IMR-90 (cell line): ENCODE data around the gene RPP25. TPM values are rescaled to one million over a fixed set of nuclear protein-coding genes. Genes with fewer than 3 reads are reported as not detected.
"Not testable (repeated sequence)": the region's sequence is repeated elsewhere in the genome, so short reads cannot be mapped to it uniquely, and the experiment has no call there.

Experiments used
- ATAC-seq: fragments of 200-7000 bp; cut with Tn5 transposase; 2 replicates; pipeline ENCODE4 v1.9.1; 2020; ENCODE audit warnings: low read depth, mild to moderate bottlenecking, moderate library complexity
- BruUV-seq: library from RNA; stranded (reverse); fragments of 400-500 nt; replicated peaks from 2 replicates; lab custom pipeline; 2021; lab: Mats Ljungman, UMichigan
- CTCF ChIA-PET: fragments of 300-600 bp; formaldehyde crosslinking; extraction: SDS; loops from one replicate; lab custom pipeline; 2021; ENCODE audit warnings: antibody characterized with exemption; lab: Yijun Ruan, JAX
- POLR2A ChIA-PET: fragments of 300-600 bp; sonication (Branson Sonifier 250); formaldehyde crosslinking; loops from one replicate; lab custom pipeline; 2022; ENCODE audit warnings: antibody characterized with exemption; ENCODE audit not compliant: unreplicated experiment; lab: Charles Lee
- DNase-seq: peaks from one replicate; pipeline ENCODE4 v3.0.0; 2013
- H2AFZ ChIP-seq: replicated peaks from 2 replicates; pipeline ENCODE3; 2013; ENCODE audit warnings: low read length, mild to moderate bottlenecking; ENCODE audit not compliant: poor library complexity
- H2AK5ac ChIP-seq: 2 replicates; pipeline ENCODE4 v1.6.1; 2013; ENCODE audit warnings: low read depth, low read length, inconsistent platforms
- H2AK9ac ChIP-seq: replicated peaks from 2 replicates; pipeline ENCODE3; 2013; ENCODE audit warnings: mild to moderate bottlenecking, low read depth, low read length, moderate library complexity; ENCODE audit not compliant: poor library complexity
- H2BK120ac ChIP-seq: 2 replicates; pipeline ENCODE4 v1.6.1; 2013; ENCODE audit warnings: low read depth, low read length, inconsistent platforms
- H2BK15ac ChIP-seq: 3 replicates; pipeline ENCODE4 v1.6.1; 2013; ENCODE audit warnings: low read depth, low read length, inconsistent platforms
- H2BK20ac ChIP-seq: 2 replicates; pipeline ENCODE4 v1.6.1; 2013; ENCODE audit warnings: low read depth, mild to moderate bottlenecking, inconsistent platforms, low read length, moderate library complexity
- H2BK5ac ChIP-seq: 2 replicates; pipeline ENCODE4 v1.6.1; 2013; ENCODE audit warnings: mild to moderate bottlenecking, low read depth, low read length, inconsistent platforms; ENCODE audit not compliant: poor library complexity, severe bottlenecking
- H3K14ac ChIP-seq: replicated peaks from 2 replicates; pipeline ENCODE4 v1.6.1; 2013; ENCODE audit warnings: low read depth, low read length, inconsistent platforms
- H3K18ac ChIP-seq: 2 replicates; pipeline ENCODE4 v1.6.1; 2013; ENCODE audit warnings: low read depth, low read length, control low read depth
- H3K23ac ChIP-seq: 2 replicates; pipeline ENCODE4 v1.6.1; 2013; ENCODE audit warnings: low read depth, low read length, inconsistent platforms
- H3K27ac ChIP-seq: 2 replicates; pipeline ENCODE4 v1.5.1; 2013; ENCODE audit warnings: mild to moderate bottlenecking, control low read depth, low read length; ENCODE audit not compliant: insufficient read depth
- H3K27me3 ChIP-seq: 2 replicates; pipeline ENCODE4 v1.6.1; 2013; ENCODE audit warnings: low read length; ENCODE audit not compliant: control insufficient read depth, insufficient read depth
- H3K36me3 ChIP-seq: 2 replicates; pipeline ENCODE4 v1.6.1; 2013; ENCODE audit warnings: low read length, mixed read lengths; ENCODE audit not compliant: control insufficient read depth, insufficient read depth
- H3K4ac ChIP-seq: 2 replicates; pipeline ENCODE4 v1.6.1; 2013; ENCODE audit warnings: low read depth, low read length, inconsistent platforms
- H3K4me1 ChIP-seq: 2 replicates; pipeline ENCODE4 v1.6.1; 2013; ENCODE audit warnings: low read length, mixed read lengths; ENCODE audit not compliant: control insufficient read depth, insufficient read depth
- H3K4me2 ChIP-seq: 2 replicates; pipeline ENCODE4 v1.6.1; 2013; ENCODE audit warnings: low read depth, mild to moderate bottlenecking, control low read depth, low read length, moderate library complexity
- H3K4me3 ChIP-seq: 2 replicates; pipeline ENCODE4 v1.5.1; 2013; ENCODE audit warnings: low read depth, mild to moderate bottlenecking, control low read depth, low read length, moderate library complexity; ENCODE audit not compliant: insufficient read depth
- H3K56ac ChIP-seq: 2 replicates; pipeline ENCODE4 v1.6.1; 2013; ENCODE audit warnings: low read length, inconsistent platforms; ENCODE audit not compliant: insufficient read depth; ENCODE audit errors: extremely low read depth
- H3K79me1 ChIP-seq, 2 experiments: 2 replicates each; pipeline ENCODE4 v1.6.1; 2013; ENCODE audit warnings: low read length in 2 of 2, inconsistent platforms in 1 of 2, low read depth in 1 of 2
- H3K9ac ChIP-seq: 2 replicates; pipeline ENCODE4 v1.6.1; 2013; ENCODE audit warnings: low read depth, low read length, control low read depth
- H3K9me1 ChIP-seq: 2 replicates; pipeline ENCODE4 v1.6.1; 2013; ENCODE audit warnings: low read length, inconsistent platforms; ENCODE audit not compliant: insufficient read depth
- H3K9me3 ChIP-seq: 2 replicates; pipeline ENCODE4 v1.6.1; 2013; ENCODE audit warnings: low read length; ENCODE audit not compliant: control insufficient read depth, insufficient read depth
- H4K20me1 ChIP-seq: 2 replicates; pipeline ENCODE4 v1.6.1; 2013; ENCODE audit warnings: low read length, inconsistent platforms; ENCODE audit not compliant: insufficient read depth
- H4K5ac ChIP-seq: 2 replicates; pipeline ENCODE4 v1.6.1; 2013; ENCODE audit warnings: mild to moderate bottlenecking, low read depth, low read length, control low read depth
- H4K8ac ChIP-seq, 2 experiments: 2 replicates each; pipeline ENCODE4 v1.6.1; 2013; ENCODE audit warnings: low read depth in 2 of 2, low read length in 2 of 2, control low read depth in 1 of 2, inconsistent platforms in 1 of 2
- H4K91ac ChIP-seq: 2 replicates; pipeline ENCODE4 v1.6.1; 2013; ENCODE audit warnings: low read depth, low read length, inconsistent platforms; ENCODE audit not compliant: insufficient read depth
- MXI1 ChIP-seq: IDR thresholded peaks from 2 replicates; pipeline ENCODE4 v1.6.1; 2012; ENCODE audit warnings: low read depth, mild to moderate bottlenecking, low read length, moderate library complexity, borderline replicate concordance
- WGBS, 2 experiments: methylation state at CpG; one replicate each; pipeline versions ENCODE4 v1.1.5 to v1.1.7; 2013; ENCODE audit warnings: missing lambda C conversion rate in 2 of 2; ENCODE audit not compliant: insufficient read length in 1 of 2; ENCODE audit errors: extremely low coverage in 2 of 2; 5-methylcytosine and 5-hydroxymethylcytosine counted together
- dilution Hi-C: fragments of 300-500 bp; cut with HindIII; formaldehyde crosslinking; loops from one replicate; pipeline ENCODE4 v1.14.3; 2018; ENCODE audit warnings: low sequenced_read_pairs; ENCODE audit not compliant: unreplicated experiment
- in situ Hi-C: fragments of 300-500 bp; cut with MboI; formaldehyde crosslinking; loops from 3 replicates; pipeline ENCODE4 v1.14.3; 2019; ENCODE audit warnings: low sequenced_read_pairs, inconsistent platforms, mixed read lengths
- intact Hi-C: fragments of 100-400 bp; cut with micrococcal nuclease; formaldehyde crosslinking; loops from 2 replicates; pipeline ENCODE4 v1.10.0; 2022
- polyA plus RNA-seq, 3 experiments: library from polyadenylated mRNA; depleted of rRNA; stranded (reverse); fragments of >200 nt; gene quantifications; 2 replicates each; pipeline ENCODE4 v1.2.3, GENCODE V29; 2012; ENCODE audit warnings: low replicate concordance in 1 of 3
- total RNA-seq: library from RNA; depleted of rRNA; stranded (reverse); fragments of >200 nt; gene quantifications from 2 replicates; pipeline ENCODE4 v1.2.3, GENCODE V29; 2012

The RPP25 gene
- total and polyA plus RNA-seq, 2 of the 4 experiments (the other 2 are of a cell fraction): 0.18 to 0.38 TPM

- H3K27ac ChIP-seq: no peak overlapping the region
- POLR2A ChIA-PET: no interaction called here
- H2AK5ac ChIP-seq: no peak overlapping the region
- H3K9ac ChIP-seq: no peak overlapping the region
- H3K4me3 ChIP-seq: no peak overlapping the region
- TF ChIP-seq MXI1: no peak
- in situ Hi-C loops: no loop called here
- ATAC-seq: no peak; the same call in 1 of the 2 replicates
- intact Hi-C loops: no loop called here
- 0 out of 4 replicates have a peak, but pooled peaks cover 0 to 2% of the 10 kb centered on the region in 2 experiments for H3K79me1 ChIP-seq
- dilution Hi-C loops: no loop called here
- no peak overlapping the region for H3K4me2 ChIP-seq
- no peak overlapping the region for H2BK20ac ChIP-seq
- no peak overlapping the region for H2AK9ac ChIP-seq
- no peak overlapping the region for H3K4ac ChIP-seq
- 100% methylated on average over 1 of the region's 6 CpGs; no CpG with 5 or more reads in 1 of the 2 experiments for WGBS, 2 experiments
- H2AFZ ChIP-seq: no peak overlapping the region
- no peaks in the 10 kb centered on the region for H3K9me1 ChIP-seq
- H3K4me1 ChIP-seq: peaks cover 5% of the 10 kb centered on the region; the same call in 1 of the 2 replicates
- no peak overlapping the region for H2BK5ac ChIP-seq
- no peaks in the 10 kb centered on the region; the same call in 1 of the 2 replicates for H4K20me1 ChIP-seq
- H3K9me3 ChIP-seq: no peaks in the 10 kb centered on the region
- no peak overlapping the region for H3K23ac ChIP-seq
- H2BK15ac ChIP-seq: no peak overlapping the region
- no peak overlapping the region for H4K8ac ChIP-seq
- no peak overlapping the region for H4K91ac ChIP-seq
- no TSS peak for BruUV-seq
- no peak overlapping the region for H3K56ac ChIP-seq
- peaks cover 32% of the 10 kb centered on the region for H3K36me3 ChIP-seq
- H3K18ac ChIP-seq: no peak overlapping the region
- H3K14ac ChIP-seq: no peak overlapping the region
- no peaks in the 10 kb centered on the region for H3K27me3 ChIP-seq
- peak; percentile 8 for DNase-seq
- CTCF ChIA-PET: interaction anchor here (1.6 kb wide), 1 partner anchor 16 kb away, joined by 5 read pairs; no protein-coding TSS in a partner anchor
- no peak overlapping the region for H2BK120ac ChIP-seq
- no peak overlapping the region for H4K5ac ChIP-seq
These were observed 38.9 kb downstream of the RPP25 start for GRCh38 chr15:74917676-74918075.

DNA sequence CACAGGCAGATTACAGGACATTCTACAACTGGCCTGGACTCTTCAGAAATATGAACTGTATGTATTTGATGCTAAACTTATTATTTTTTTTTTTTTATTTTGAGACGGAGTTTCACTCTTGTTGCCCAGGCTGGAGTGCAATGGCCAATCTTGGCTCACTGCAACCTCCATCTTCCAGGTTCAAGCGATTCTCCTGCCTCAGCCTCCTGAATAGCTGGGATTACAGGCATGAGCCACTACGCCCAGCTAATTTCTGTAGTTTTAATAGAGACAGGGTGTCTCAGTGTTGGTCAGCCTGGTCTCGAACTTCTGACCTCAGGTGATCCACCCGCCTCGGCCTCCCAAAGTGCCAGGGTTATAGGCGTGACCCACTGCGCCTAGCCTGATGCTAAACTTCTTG, 42.8 kb downstream of the RPP25 start:
- H2AK9ac ChIP-seq, H4K5ac ChIP-seq, in situ Hi-C loops, H3K27ac ChIP-seq, intact Hi-C loops, H3K9me3 ChIP-seq, CTCF ChIA-PET, H3K4me3 ChIP-seq, BruUV-seq, H2BK120ac ChIP-seq, H3K4me2 ChIP-seq, H4K8ac ChIP-seq, H3K18ac ChIP-seq, dilution Hi-C loops, H3K9ac ChIP-seq, POLR2A ChIA-PET, H2AFZ ChIP-seq, H3K9me1 ChIP-seq, H3K27me3 ChIP-seq, H2BK20ac ChIP-seq, H3K23ac ChIP-seq, H2BK15ac ChIP-seq, H2AK5ac ChIP-seq, H4K20me1 ChIP-seq, H3K4ac ChIP-seq, H3K79me1 ChIP-seq, H2BK5ac ChIP-seq, ATAC-seq, H3K56ac ChIP-seq, H3K14ac ChIP-seq, H4K91ac ChIP-seq, H3K4me1 ChIP-seq, DNase-seq: not testable (repeated sequence)
- H3K36me3 ChIP-seq: peaks cover 28% of the 10 kb centered on the region
- WGBS, 2 experiments: 100% methylated on average over 2 of the region's 8 CpGs; no CpG with 5 or more reads in 1 of the 2 experiments
